Measurements from ENCODE around the gene RNF181.

The RNF181 gene

DNA sequence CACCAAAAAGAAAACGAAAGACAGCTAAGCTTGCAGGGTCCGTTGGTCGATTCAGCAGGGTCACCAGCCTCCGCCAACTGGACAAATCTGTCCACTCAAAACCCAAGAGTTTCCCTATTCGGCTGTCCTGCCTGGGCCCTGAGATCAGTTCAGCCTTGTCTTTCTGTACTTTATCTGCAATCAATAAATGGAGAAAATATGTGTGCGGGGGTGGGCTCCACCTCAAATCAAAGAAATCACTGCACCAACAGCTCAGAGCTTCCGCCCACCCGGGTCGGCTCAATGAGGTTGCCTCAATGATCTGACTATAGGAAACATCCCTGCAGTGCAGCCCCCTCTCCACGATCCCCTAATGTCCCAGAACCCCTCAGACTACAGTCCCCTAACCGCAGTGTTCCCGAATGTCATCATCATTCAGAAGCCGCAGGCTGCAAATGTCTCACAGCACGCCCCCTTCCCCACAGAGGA, 34.7 kb upstream of the RNF181 start:
- TF ChIP-seq GATA3 (IDR thresholded peaks at IDR 0.05; ENCODE audit: low read depth, low read length), result no peak
- TF ChIP-seq GATA2 (IDR thresholded peaks at IDR 0.05; ENCODE audit: low read depth, low read length), result no peak

- TF ChIP-seq GATA2 (IDR thresholded peaks at IDR 0.05; ENCODE audit: low read depth, low read length) (no peak), GATA3 (IDR thresholded peaks at IDR 0.05; ENCODE audit: low read depth, low read length) (no peak)
Observed at GRCh38 chr2:85561280-85562212, 34.0 kb upstream of the RNF181 start, which contains the start of gene GGCX. GGCX (minus strand) TSS chr2:85561493; CDS start chr2:85561428, 65 bp downstream.

DNA sequence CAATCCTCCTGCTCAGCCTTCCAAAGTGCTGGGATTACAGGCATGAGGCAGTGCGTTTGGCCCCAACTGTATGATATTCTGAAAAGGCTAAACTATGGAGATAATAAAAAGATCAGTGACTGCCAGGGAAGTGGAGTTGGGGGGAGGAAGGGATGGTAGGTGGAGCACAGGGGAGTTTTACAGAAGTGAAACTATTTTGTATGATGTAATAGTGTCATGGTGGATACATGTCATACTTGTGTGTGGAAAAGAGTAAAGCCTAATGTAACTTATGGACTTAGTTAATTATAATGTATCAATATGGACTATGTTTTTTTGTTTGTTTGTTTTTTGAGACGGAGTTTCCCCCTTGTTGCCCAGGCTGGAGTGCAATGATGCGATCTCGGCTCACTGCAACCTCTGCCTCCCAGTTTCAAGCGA, 31.4 kb upstream of the RNF181 start:
- no peak for TF ChIP-seq GATA2 (IDR thresholded peaks at IDR 0.05; ENCODE audit: low read depth, low read length)
- TF ChIP-seq GATA3 (IDR thresholded peaks at IDR 0.05; ENCODE audit: low read depth, low read length), result no peak

GRCh38 chr2:85566265-85566664, 29.3 kb upstream of the RNF181 start:
- TF ChIP-seq GATA3 (IDR thresholded peaks at IDR 0.05; ENCODE audit: low read depth, low read length) (no peak), GATA2 (IDR thresholded peaks at IDR 0.05; ENCODE audit: low read depth, low read length) (no peak)

- TF ChIP-seq GATA3 (IDR thresholded peaks at IDR 0.05; ENCODE audit: low read depth, low read length) (no peak), GATA2 (IDR thresholded peaks at IDR 0.05; ENCODE audit: low read depth, low read length) (no peak)
Observed at GRCh38 chr2:85575739-85576138, 19.8 kb upstream of the RNF181 start.

GRCh38 chr2:85577063-85577385, 18.5 kb upstream of the RNF181 start:
- no peak for TF ChIP-seq GATA2 (IDR thresholded peaks at IDR 0.05; ENCODE audit: low read depth, low read length)

GRCh38 chr2:85577386-85578242, 17.9 kb upstream of the RNF181 start, which contains the start of gene VAMP8:
VAMP8 (plus strand) TSS chr2:85577586; CDS start chr2:85577647, 61 bp downstream.
- TF ChIP-seq GATA2 (IDR thresholded peaks at IDR 0.05; ENCODE audit: low read depth, low read length) (no peak), GATA3 (IDR thresholded peaks at IDR 0.05; ENCODE audit: low read depth, low read length) (no peak)

GRCh38 chr2:85578243-85579180, 17.0 kb upstream of the RNF181 start:
- TF ChIP-seq GATA2 (IDR thresholded peaks at IDR 0.05; ENCODE audit: low read depth, low read length) (no peak), GATA3 (IDR thresholded peaks at IDR 0.05; ENCODE audit: low read depth, low read length) (no peak)

GRCh38 chr2:85579266-85579935, 16.1 kb upstream of the RNF181 start:
- TF ChIP-seq GATA3 (IDR thresholded peaks at IDR 0.05; ENCODE audit: low read depth, low read length), result no peak
- TF ChIP-seq GATA2 (IDR thresholded peaks at IDR 0.05; ENCODE audit: low read depth, low read length), result no peak

GRCh38 chr2:85580206-85580605, 15.3 kb upstream of the RNF181 start:
- TF ChIP-seq GATA3 (IDR thresholded peaks at IDR 0.05; ENCODE audit: low read depth, low read length), result no peak
- no peak for TF ChIP-seq GATA2 (IDR thresholded peaks at IDR 0.05; ENCODE audit: low read depth, low read length)

DNA sequence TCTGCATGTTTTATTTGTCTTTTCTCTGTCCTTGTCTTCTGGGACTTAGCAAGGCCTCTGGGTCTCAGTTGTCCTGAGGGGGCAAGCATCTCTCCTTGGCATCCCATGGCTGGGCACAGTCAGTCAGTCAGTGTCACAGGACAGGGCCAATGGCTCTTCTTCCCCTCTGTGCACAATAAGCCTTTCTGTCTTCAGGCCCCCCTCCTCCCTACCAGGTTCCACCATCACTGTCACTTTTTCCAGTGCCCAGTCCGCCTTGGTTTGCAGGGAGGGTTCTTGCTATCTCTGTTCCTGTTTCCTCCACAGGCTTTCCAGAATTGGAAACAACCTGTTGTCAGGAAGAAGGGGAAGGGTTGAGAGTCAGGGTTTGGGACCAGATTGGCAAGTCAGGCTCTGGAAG, 13.1 kb upstream of the RNF181 start:
- no peak for TF ChIP-seq GATA3 (IDR thresholded peaks at IDR 0.05; ENCODE audit: low read depth, low read length)
- no peak for TF ChIP-seq GATA2 (IDR thresholded peaks at IDR 0.05; ENCODE audit: low read depth, low read length)

GRCh38 chr2:85583667-85584353, 11.7 kb upstream of the RNF181 start:
- TF ChIP-seq GATA2 (IDR thresholded peaks at IDR 0.05; ENCODE audit: low read depth, low read length), result no peak
- TF ChIP-seq GATA3 (IDR thresholded peaks at IDR 0.05; ENCODE audit: low read depth, low read length), result no peak
